Gastroesophageal sphincter (tissue), 3 donors: ENCODE measurements around the gene CCDC74A.
"Not testable (repeated sequence)": the region's sequence is repeated elsewhere in the genome, so short reads cannot be mapped to it uniquely, and the experiment has no call there.

Experiments used
- EP300 ChIP-seq: sonication (generic); formaldehyde crosslinking; IDR thresholded peaks from one replicate; pipeline ENCODE4 v1.6.1; 2017; ENCODE audit warnings: antibody characterized with exemption, mild to moderate bottlenecking
- POLR2A ChIP-seq, 2 donors: fragments of 450-650 bp; IDR thresholded peaks; one replicate each; pipeline ENCODE4 v1.6.1; 2017; ENCODE audit warnings: antibody characterized with exemption in 2 of 2, mild to moderate bottlenecking in 2 of 2, moderate library complexity in 1 of 2
- POLR2AphosphoS5 ChIP-seq: sonication (generic); formaldehyde crosslinking; IDR thresholded peaks from one replicate; pipeline ENCODE4 v1.6.1; 2017; ENCODE audit warnings: antibody characterized with exemption
- TF ChIP-seq, protein P1 (sequence below), 4 experiments: fragments of 200-600 bp in 2 of 4; fragments of 450-650 bp in 2 of 4; sonication (generic) in 1 of 4; IDR thresholded peaks; one replicate each; pipeline ENCODE4 v1.5.1; 2017 to 2019; ENCODE audit warnings: antibody characterized with exemption in 4 of 4, mild to moderate bottlenecking in 2 of 4, moderate library complexity in 2 of 4

GRCh38 chr2:131498321-131498973 is 29.2 kb upstream of the CCDC74A start:
- TF ChIP-seq POLR2AphosphoS5; POLR2A (IDR thresholded peaks at IDR 0.05); EP300: not testable (repeated sequence)
- TF ChIP-seq, protein P1, sequence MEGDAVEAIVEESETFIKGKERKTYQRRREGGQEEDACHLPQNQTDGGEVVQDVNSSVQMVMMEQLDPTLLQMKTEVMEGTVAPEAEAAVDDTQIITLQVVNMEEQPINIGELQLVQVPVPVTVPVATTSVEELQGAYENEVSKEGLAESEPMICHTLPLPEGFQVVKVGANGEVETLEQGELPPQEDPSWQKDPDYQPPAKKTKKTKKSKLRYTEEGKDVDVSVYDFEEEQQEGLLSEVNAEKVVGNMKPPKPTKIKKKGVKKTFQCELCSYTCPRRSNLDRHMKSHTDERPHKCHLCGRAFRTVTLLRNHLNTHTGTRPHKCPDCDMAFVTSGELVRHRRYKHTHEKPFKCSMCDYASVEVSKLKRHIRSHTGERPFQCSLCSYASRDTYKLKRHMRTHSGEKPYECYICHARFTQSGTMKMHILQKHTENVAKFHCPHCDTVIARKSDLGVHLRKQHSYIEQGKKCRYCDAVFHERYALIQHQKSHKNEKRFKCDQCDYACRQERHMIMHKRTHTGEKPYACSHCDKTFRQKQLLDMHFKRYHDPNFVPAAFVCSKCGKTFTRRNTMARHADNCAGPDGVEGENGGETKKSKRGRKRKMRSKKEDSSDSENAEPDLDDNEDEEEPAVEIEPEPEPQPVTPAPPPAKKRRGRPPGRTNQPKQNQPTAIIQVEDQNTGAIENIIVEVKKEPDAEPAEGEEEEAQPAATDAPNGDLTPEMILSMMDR (IDR thresholded peaks at IDR 0.05): not testable (repeated sequence)
